Measurements from ENCODE around the gene MYBBP1A.

Gene MYBBP1A

GRCh38 chr17:4569591-4569990, 14.4 kb upstream of the MYBBP1A start:
- DNase-seq, result no peak

DNA sequence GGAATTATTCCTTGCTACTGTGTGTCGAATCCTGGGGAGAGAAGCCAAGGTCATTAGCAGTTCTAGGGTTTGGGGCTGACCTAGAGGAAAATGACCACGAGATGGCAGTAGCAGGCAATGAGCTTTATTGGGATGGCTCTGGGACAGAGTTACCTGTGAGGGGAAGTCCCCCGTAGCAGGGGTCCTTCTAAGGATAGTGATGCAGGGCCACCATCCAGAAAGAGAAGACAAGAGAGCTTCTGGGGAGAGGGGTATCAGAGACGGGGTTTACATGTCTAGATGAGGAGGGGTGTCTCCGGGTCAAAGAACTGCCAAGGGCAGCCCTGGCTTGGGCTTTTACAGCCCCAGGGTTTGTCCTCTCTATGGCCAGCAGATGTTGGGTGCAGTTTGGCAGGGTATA, 11.6 kb upstream of the MYBBP1A start:
- peak in 1 of 2 donors; percentile 36 for DNase-seq

DNA sequence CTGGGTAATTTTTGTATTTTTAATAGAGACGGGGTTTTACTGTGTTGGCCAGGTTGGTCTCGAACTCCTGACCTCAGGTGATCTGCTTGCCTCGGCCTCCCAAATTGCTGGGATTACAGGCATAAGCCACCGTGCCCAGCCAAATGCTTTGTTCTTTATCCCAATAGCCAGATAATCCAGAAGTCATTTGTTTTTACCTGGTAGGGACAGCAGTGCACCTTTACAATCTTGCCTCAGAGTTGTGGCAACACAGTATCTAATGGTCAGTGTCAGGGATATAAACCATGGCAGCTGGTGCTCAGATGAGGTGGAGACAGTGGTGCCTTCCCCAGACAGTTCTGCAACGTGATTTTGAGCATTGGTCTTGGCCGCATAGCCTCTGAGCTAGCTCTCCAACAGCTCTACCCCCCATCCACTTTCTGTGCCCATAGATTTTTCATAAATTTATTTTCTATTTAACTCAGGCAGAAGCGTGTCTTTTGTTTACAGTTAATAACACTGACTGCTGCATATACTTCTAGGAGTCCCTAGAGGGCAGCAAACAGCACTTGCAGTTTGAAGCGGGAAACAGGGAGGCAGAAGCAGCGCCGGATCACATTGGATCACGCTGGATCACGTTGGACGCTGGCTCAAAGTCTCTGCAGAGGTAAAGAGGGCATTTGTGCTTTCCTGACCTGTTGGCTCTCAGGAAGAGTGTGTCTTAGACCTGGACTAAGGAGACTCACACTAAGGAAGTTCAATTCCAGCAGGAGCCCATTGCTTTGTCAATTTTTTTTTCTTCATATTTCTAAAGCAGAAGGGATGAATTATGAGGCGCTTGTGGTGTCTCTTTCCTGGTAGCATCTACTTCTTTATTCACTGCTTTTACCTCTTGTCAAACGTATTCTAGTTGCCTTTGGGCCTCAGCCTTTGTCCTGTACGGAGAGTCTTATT, 10.3 kb upstream of the MYBBP1A start:
- DNase-seq, result peak; percentile 21 to 46

- no peak for DNase-seq
Measured at GRCh38 chr17:4562015-4562969, 7.1 kb upstream of the MYBBP1A start.

GRCh38 chr17:4560837-4561256, 5.7 kb upstream of the MYBBP1A start:
- no peak for DNase-seq

- DNase-seq, result no peak
Measured at GRCh38 chr17:4560421-4560820, 5.2 kb upstream of the MYBBP1A start, which contains the start of gene GGT6. Gene GGT6 (minus strand): TSS chr17:4560577. CDS start chr17:4560521, 56 bp downstream.

DNA sequence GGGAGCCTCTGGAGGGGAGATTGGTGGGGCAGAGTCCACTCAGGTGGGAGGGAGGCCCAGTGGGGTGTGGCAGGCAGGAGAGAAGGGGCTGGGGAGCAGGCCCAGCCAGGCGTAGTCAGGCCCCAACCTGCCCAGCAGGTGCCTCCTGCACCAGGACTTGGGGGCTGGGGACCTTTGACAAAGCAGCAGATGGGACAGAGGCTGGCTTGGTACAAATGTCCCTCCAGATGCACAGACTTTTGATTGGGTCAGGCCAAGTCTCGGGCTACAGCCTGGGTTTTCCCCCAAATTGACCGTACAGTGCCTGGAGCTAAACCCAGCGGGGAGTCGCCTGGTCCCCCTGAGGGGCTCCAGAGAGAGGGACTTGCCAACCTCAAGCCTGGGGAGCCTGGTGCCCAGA, 4.8 kb upstream of the MYBBP1A start:
- no peak for DNase-seq

GRCh38 chr17:4559139-4559791, 4.1 kb upstream of the MYBBP1A start:
- no peak for DNase-seq

- DNase-seq, result no peak
Measured at GRCh38 chr17:4558347-4558971, 3.3 kb upstream of the MYBBP1A start.

- no peak for DNase-seq
Measured at GRCh38 chr17:4557626-4558346, 2.6 kb upstream of the MYBBP1A start.

DNA sequence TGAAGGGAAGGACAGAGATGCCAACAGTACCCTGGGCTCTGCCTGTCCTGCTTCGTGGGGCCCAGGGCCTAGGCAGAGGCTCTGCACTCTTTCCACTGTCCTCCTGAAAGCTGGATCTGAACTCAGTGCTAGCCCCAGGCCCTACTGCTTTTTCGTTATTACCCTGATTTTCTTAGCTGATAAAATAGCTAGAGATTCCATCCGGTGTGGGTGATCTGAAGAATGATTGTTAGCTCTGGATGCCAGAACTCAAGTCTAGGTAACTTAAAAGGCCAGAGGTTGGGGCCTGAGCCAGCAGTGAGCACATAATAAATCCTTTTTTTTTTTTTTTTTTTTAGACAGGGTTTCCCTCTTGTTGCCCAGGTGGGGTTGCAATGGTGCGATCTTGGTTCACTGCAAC, 1.8 kb upstream of the MYBBP1A start:
- no peak for DNase-seq

- DNase-seq, result no peak
Measured at GRCh38 chr17:4555873-4556759, 932 bp upstream of the MYBBP1A start.

DNA sequence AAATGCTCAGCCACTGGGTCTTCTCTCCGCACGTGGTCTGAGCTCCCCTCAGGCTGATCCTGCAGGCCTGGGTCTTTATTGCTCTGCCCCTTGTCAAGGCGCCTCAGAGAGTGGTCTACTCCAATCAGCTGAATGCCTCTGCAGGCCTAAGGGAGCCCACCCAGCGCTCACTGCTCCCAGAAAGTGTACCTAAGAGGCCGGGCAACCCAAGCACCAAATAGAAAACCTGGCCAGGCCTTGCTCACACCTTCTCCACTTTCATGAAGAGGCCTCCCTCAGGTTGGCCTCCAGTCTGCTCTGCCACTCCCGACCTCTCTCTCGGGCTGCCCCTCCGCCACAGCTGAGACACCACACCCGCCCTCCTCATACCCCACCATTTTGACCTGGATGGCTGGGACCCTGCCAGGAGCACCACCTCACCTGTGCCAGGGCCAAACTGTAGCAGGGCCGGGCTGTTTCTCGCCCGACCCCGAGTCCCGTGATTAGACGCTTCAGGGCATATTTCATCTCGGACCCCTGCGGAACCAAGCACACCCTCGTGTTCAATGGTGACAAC, 665 bp downstream of the MYBBP1A start:
- no peak for DNase-seq

- DNase-seq, result no peak
Measured at GRCh38 chr17:4553669-4554068, 1.5 kb downstream of the MYBBP1A start.

- no peak for DNase-seq
Measured at GRCh38 chr17:4551796-4552525, 3.2 kb downstream of the MYBBP1A start.

DNA sequence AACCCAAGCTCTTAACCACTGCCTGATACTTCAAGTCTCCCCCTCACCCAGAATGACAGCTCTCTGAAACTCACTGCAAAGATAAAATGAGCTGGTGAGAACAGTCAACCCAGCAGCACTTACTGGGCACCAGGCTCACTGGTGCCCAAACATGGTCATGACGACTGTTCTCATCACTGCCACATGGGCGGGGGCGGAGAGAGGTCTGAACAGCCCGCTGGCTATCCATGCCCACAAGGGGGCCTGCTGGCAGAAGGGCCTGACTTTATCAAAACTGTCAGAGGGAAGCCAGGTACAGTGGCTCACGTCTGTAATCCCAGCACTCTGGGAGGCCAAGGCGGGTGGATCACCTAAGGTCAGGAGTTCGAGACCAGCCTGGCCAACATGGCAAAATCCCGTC, 4.0 kb downstream of the MYBBP1A start:
- DNase-seq, result no peak

GRCh38 chr17:4550534-4551039, 4.6 kb downstream of the MYBBP1A start:
- no peak for DNase-seq

DNA sequence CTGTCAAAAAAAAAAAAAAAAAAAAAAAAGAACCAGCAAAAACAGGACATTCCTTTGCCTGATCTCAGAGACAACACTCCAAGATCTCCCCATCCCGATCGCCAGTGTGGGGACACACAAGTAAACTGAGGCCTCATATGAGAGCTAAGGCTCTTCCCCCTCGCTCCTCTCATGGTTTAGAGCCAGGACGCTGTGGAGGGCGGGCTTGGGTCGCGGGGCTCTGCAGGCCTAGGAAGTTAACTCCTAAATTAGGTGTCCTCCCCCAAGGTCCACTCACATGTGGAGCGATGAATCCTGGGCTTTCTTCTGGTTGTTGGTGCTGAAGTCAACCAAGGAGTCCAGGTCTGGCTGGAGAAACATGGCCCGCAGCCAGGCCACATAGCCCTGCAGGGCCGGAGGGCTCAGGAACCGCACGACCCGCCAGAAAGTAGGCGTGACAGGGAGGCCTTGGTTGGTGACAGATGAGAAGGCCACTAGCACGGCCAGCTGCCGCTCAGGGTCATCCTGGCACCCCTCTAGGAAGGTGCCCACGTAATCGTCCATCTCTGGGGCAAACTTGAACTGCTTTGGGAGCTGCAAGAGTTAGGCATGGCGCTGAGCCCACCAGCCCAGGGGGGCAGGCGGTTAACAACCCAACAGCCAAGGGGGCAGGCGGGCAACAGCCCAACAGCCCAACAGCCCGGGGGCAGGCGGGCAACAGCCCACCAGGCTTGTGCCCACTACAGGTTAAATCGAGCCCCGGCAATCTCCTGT, 5.2 kb downstream of the MYBBP1A start:
- no peak for DNase-seq

Measured in bone marrow (tissue), 2 donors.